Fibroblast of lung (primary cell): ENCODE results near the gene KCTD14.

ENCODE experiments used
- EZH2 ChIP-seq: IDR thresholded peaks from 2 replicates; pipeline ENCODE4 v1.5.1; 2012; ENCODE audit warnings: low read length, control low read depth, mild to moderate bottlenecking; ENCODE audit errors: missing control alignments
- TF ChIP-seq, protein P1 (sequence below), 2 donors: IDR thresholded peaks in 1 of 2; conservative IDR thresholded peaks in 1 of 2; 1 replicate in 1 of 2; 2 replicates in 1 of 2; pipeline ENCODE4 v1.5.1; 2011 to 2012; ENCODE audit warnings: low read length in 2 of 2, control low read depth in 1 of 2, inconsistent platforms in 1 of 2, low read depth in 1 of 2, mild to moderate bottlenecking in 1 of 2

DNA sequence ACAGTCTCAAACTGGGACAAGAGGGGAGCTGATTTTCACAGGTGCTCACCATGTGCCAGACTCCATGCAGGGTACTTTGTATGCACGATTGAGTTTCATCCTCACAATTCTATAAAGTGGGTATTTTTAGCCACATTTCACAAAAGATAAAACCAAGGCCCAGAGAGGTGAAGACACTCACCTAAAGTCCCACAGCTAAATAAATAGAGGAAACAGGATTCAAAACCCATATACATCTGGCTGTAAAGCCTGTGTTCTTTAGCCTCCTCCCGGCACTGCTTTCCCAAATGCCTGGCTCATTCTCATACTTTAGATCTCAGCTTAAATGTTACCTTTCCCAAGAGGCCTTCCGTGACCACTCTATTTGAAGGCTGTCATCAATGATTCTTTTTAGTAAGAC, 13.2 kb upstream of the KCTD14 start:
- TF ChIP-seq, protein P1, sequence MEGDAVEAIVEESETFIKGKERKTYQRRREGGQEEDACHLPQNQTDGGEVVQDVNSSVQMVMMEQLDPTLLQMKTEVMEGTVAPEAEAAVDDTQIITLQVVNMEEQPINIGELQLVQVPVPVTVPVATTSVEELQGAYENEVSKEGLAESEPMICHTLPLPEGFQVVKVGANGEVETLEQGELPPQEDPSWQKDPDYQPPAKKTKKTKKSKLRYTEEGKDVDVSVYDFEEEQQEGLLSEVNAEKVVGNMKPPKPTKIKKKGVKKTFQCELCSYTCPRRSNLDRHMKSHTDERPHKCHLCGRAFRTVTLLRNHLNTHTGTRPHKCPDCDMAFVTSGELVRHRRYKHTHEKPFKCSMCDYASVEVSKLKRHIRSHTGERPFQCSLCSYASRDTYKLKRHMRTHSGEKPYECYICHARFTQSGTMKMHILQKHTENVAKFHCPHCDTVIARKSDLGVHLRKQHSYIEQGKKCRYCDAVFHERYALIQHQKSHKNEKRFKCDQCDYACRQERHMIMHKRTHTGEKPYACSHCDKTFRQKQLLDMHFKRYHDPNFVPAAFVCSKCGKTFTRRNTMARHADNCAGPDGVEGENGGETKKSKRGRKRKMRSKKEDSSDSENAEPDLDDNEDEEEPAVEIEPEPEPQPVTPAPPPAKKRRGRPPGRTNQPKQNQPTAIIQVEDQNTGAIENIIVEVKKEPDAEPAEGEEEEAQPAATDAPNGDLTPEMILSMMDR (conservative IDR thresholded peaks at IDR 0.05 in 1 of 2, IDR thresholded peaks at IDR 0.05 in 1 of 2; ENCODE audit: low read depth in 1 of 2, low read length in 2 of 2), result no peak
- no peak for TF ChIP-seq EZH2
